Activated T-cell treated with anti-CD3 and anti-CD28 coated beads for 1 hour (primary cell): ENCODE data around the gene CA10.

Experiments used
- DNase-seq: peaks from one replicate; pipeline ENCODE4 v3.0.0-alpha.2; 2020; ENCODE audit warnings: low read depth

CA10 gene

GRCh38 chr17:51677875-51678274 lies 480.6 kb downstream of the CA10 start:
- no peak for DNase-seq

- no peak for DNase-seq
These were observed 481.6 kb downstream of the CA10 start for GRCh38 chr17:51676691-51677487.

GRCh38 chr17:51674579-51675255 lies 483.8 kb downstream of the CA10 start:
- no peak for DNase-seq

- DNase-seq, result no peak
These were observed 485.4 kb downstream of the CA10 start for GRCh38 chr17:51673070-51673469.

- no peak for DNase-seq
These were observed 486.4 kb downstream of the CA10 start for GRCh38 chr17:51672065-51672464.

GRCh38 chr17:51670899-51671298 lies 487.6 kb downstream of the CA10 start:
- no peak for DNase-seq

- no peak for DNase-seq
These were observed 489.6 kb downstream of the CA10 start for GRCh38 chr17:51668963-51669246.

- no peak for DNase-seq
These were observed 490.2 kb downstream of the CA10 start for GRCh38 chr17:51668155-51668962.

GRCh38 chr17:51667706-51668083 lies 490.8 kb downstream of the CA10 start:
- DNase-seq, result no peak

- DNase-seq, result no peak
These were observed 491.4 kb downstream of the CA10 start for GRCh38 chr17:51666971-51667705.

- DNase-seq, result no peak
These were observed 496.1 kb downstream of the CA10 start for GRCh38 chr17:51662204-51663056.

GRCh38 chr17:51661403-51661802 lies 497.1 kb downstream of the CA10 start:
- no peak for DNase-seq

GRCh38 chr17:51660266-51660665 lies 498.2 kb downstream of the CA10 start:
- DNase-seq, result no peak

- no peak for DNase-seq
These were observed 501.3 kb downstream of the CA10 start for GRCh38 chr17:51657224-51657623.

- no peak for DNase-seq
These were observed 504.6 kb downstream of the CA10 start for GRCh38 chr17:51653878-51654277.

GRCh38 chr17:51652529-51652928 lies 506.0 kb downstream of the CA10 start:
- DNase-seq, result no peak

GRCh38 chr17:51651513-51652298 lies 506.8 kb downstream of the CA10 start:
- no peak for DNase-seq

- DNase-seq, result no peak
These were observed 507.7 kb downstream of the CA10 start for GRCh38 chr17:51650772-51651171.

- DNase-seq, result no peak
These were observed 508.3 kb downstream of the CA10 start for GRCh38 chr17:51650202-51650601.

GRCh38 chr17:51647826-51648225 lies 510.7 kb downstream of the CA10 start:
- DNase-seq, result no peak

GRCh38 chr17:51647067-51647466 lies 511.4 kb downstream of the CA10 start:
- DNase-seq, result no peak
